Liver (tissue), 9 donors: ENCODE results near the gene EFR3B. TPM values are rescaled to one million over a fixed set of nuclear protein-coding genes. Genes with fewer than 3 reads are reported as not detected.

Experiments used
- DNase-seq: peaks from one replicate; pipeline ENCODE4 v3.0.0-alpha.2; 2017; ENCODE audit warnings: low spot score
- H3K27ac ChIP-seq, 2 donors: one replicate each; pipeline ENCODE4 v1.7.0; 2013; ENCODE audit warnings: inconsistent platforms in 2 of 2, low read length in 2 of 2, control low read depth in 1 of 2, low read depth in 1 of 2, mild to moderate bottlenecking in 1 of 2
- H3K27me3 ChIP-seq, 4 donors: one replicate each; pipeline versions ENCODE4 v1.6.1 to v1.7.0; 2013; ENCODE audit warnings: low read length in 3 of 4, inconsistent platforms in 1 of 4, mild to moderate bottlenecking in 1 of 4, moderate library complexity in 1 of 4; ENCODE audit not compliant: control insufficient read depth in 4 of 4, insufficient read depth in 4 of 4
- H3K36me3 ChIP-seq, 4 donors: one replicate each; pipeline versions ENCODE4 v1.6.1 to v1.7.0; 2013; ENCODE audit warnings: low read length in 3 of 4, mild to moderate bottlenecking in 3 of 4, low read depth in 1 of 4, moderate library complexity in 1 of 4; ENCODE audit not compliant: control insufficient read depth in 4 of 4, insufficient read depth in 3 of 4
- H3K4me1 ChIP-seq, 4 donors: one replicate each; pipeline versions ENCODE4 v1.6.1 to v1.7.0; 2013; ENCODE audit warnings: low read length in 3 of 4, mild to moderate bottlenecking in 3 of 4, moderate library complexity in 1 of 4; ENCODE audit not compliant: control insufficient read depth in 4 of 4, insufficient read depth in 4 of 4
- H3K4me3 ChIP-seq, 3 donors: one replicate each; pipeline versions ENCODE4 v1.6.1 to v1.7.0; 2013; ENCODE audit warnings: low read length in 3 of 3, control low read depth in 1 of 3, low read depth in 1 of 3, mild to moderate bottlenecking in 1 of 3
- H3K9ac ChIP-seq, 2 donors: one replicate each; pipeline ENCODE4 v1.7.0; 2013; ENCODE audit warnings: low read length in 2 of 2, mild to moderate bottlenecking in 2 of 2, moderate library complexity in 2 of 2, control low read depth in 1 of 2, low read depth in 1 of 2
- H3K9me3 ChIP-seq, 4 donors: one replicate each; pipeline versions ENCODE4 v1.6.1 to v1.7.0; 2013; ENCODE audit warnings: low read length in 3 of 4; ENCODE audit not compliant: control insufficient read depth in 4 of 4
- ATF3 ChIP-seq: IDR thresholded peaks from 2 replicates; pipeline ENCODE4 v1.6.1; 2016; ENCODE audit warnings: antibody characterized with exemption
- CTCF ChIP-seq: fragments of 150-350 bp; IDR thresholded peaks from 2 replicates; pipeline ENCODE4 v1.5.1; 2017; ENCODE audit warnings: improper control_type of control experiment, low read depth, low read length; ENCODE audit not compliant: missing input control
- EGR1 ChIP-seq, 2 donors: IDR thresholded peaks; 2 replicates each; pipeline ENCODE4 v1.6.1; 2016 to 2018; ENCODE audit warnings: antibody characterized with exemption in 2 of 2, low read depth in 2 of 2
- FOXA1 ChIP-seq: IDR thresholded peaks from 2 replicates; pipeline ENCODE4 v1.6.1; 2016; ENCODE audit warnings: antibody characterized with exemption
- FOXA2 ChIP-seq: IDR thresholded peaks from 2 replicates; pipeline ENCODE4 v1.6.1; 2016; ENCODE audit warnings: antibody characterized with exemption
- GABPA ChIP-seq, 2 donors: IDR thresholded peaks in 1 of 2; conservative IDR thresholded peaks in 1 of 2; 2 replicates each; pipeline ENCODE4 v1.6.1; 2016; ENCODE audit warnings: antibody characterized with exemption in 2 of 2, mild to moderate bottlenecking in 1 of 2, moderate library complexity in 1 of 2
- HNF4A ChIP-seq, 2 donors: conservative IDR thresholded peaks; 2 replicates each; pipeline ENCODE4 v1.6.1; 2016; ENCODE audit warnings: antibody characterized with exemption in 2 of 2, mild to moderate bottlenecking in 2 of 2
- HNF4G ChIP-seq: IDR thresholded peaks from 2 replicates; pipeline ENCODE4 v1.6.1; 2016; ENCODE audit warnings: antibody characterized with exemption
- JUND ChIP-seq, 2 donors: IDR thresholded peaks; 2 replicates each; pipeline ENCODE4 v1.6.1; 2016; ENCODE audit warnings: antibody characterized with exemption in 2 of 2
- MAX ChIP-seq: IDR thresholded peaks from 2 replicates; pipeline ENCODE4 v1.6.1; 2016; ENCODE audit warnings: antibody characterized with exemption
- NR2F2 ChIP-seq: IDR thresholded peaks from 2 replicates; pipeline ENCODE4 v1.6.1; 2016; ENCODE audit warnings: antibody characterized with exemption
- RAD21 ChIP-seq, 2 donors: IDR thresholded peaks; 2 replicates each; pipeline ENCODE4 v1.6.1; 2016; ENCODE audit warnings: antibody characterized with exemption in 2 of 2, mild to moderate bottlenecking in 2 of 2
- REST ChIP-seq: IDR thresholded peaks from 2 replicates; pipeline ENCODE4 v1.6.1; 2016; ENCODE audit warnings: antibody characterized with exemption, mild to moderate bottlenecking
- RXRA ChIP-seq, 2 donors: IDR thresholded peaks; 2 replicates each; pipeline ENCODE4 v1.6.1; 2017 to 2018; ENCODE audit warnings: antibody characterized with exemption in 2 of 2, mild to moderate bottlenecking in 1 of 2
- SP1 ChIP-seq: IDR thresholded peaks from 2 replicates; pipeline ENCODE4 v1.6.1; 2018; ENCODE audit warnings: antibody characterized with exemption, mild to moderate bottlenecking
- TAF1 ChIP-seq: conservative IDR thresholded peaks from 2 replicates; pipeline ENCODE4 v1.6.1; 2016; ENCODE audit warnings: antibody characterized with exemption, mild to moderate bottlenecking
- YY1 ChIP-seq: IDR thresholded peaks from 2 replicates; pipeline ENCODE4 v1.6.1; 2016; ENCODE audit warnings: antibody characterized with exemption, mild to moderate bottlenecking
- ZBTB33 ChIP-seq: IDR thresholded peaks from 2 replicates; pipeline ENCODE4 v1.6.1; 2016; ENCODE audit warnings: antibody characterized with exemption
- WGBS: extraction: QIAGEN DNeasy Blood & Tissue Kit; methylation state at CpG from one replicate; pipeline ENCODE4 v1.1.7; 2013; 5-methylcytosine and 5-hydroxymethylcytosine counted together
- polyA plus RNA-seq, 2 donors: library from polyadenylated mRNA; stranded (reverse) in 1 of 2; unstranded in 1 of 2; fragments of 200-250 nt in 1 of 2; fragments of >200 nt in 1 of 2; fragmentation: Nextera tagmentation in 1 of 2; extraction: Ambion mirVana in 1 of 2; gene quantifications; one replicate each; pipeline versions ENCODE4 v1.2.1 to v1.2.3, GENCODE V29; 2013 to 2015
- total RNA-seq, 2 donors: library from RNA; depleted of rRNA; stranded (reverse); fragments of >200 nt; gene quantifications; one replicate each; pipeline ENCODE4 v1.2.3, GENCODE V29; 2014
- donor health status: healthy.
- donor health status: healthy.
- donor health status: healthy.
- donor health status: healthy.
- donor health status: healthy.

EFR3B gene
- total and polyA plus RNA-seq, 4 donors = 0.05 to 0.33 (median 0.23) TPM

- H3K4me1 ChIP-seq = peaks cover 0 to 3% (median 0%) of the 10 kb centered on the region in 4 donors
- H3K27me3 ChIP-seq = no peaks in the 10 kb centered on the region
- 94% methylated on average over 7 of the region's 7 CpGs for WGBS
- no peak for DNase-seq
- H3K9me3 ChIP-seq = no peaks in the 10 kb centered on the region
- H3K4me3 ChIP-seq = no peak overlapping the region
- no peak for TF ChIP-seq TAF1
- no peak for TF ChIP-seq ZBTB33
- no peak for TF ChIP-seq NR2F2
- TF ChIP-seq GABPA (IDR thresholded peaks at IDR 0.05 in 1 of 2, conservative IDR thresholded peaks at IDR 0.05 in 1 of 2) = no peak
- no peak for TF ChIP-seq FOXA1
- no peak for TF ChIP-seq EGR1 (IDR thresholded peaks at IDR 0.05; ENCODE audit: low read depth in 2 of 2)
- TF ChIP-seq HNF4A (conservative IDR thresholded peaks at IDR 0.05) = no peak
- no peaks in the 10 kb centered on the region for H3K36me3 ChIP-seq
- no peak overlapping the region for H3K27ac ChIP-seq
- no peak overlapping the region for H3K9ac ChIP-seq
Observed at GRCh38 chr2:25201794-25202193, 159.9 kb downstream of the EFR3B start.

- TF ChIP-seq FOXA2 (no peak), RAD21 (IDR thresholded peaks at IDR 0.05) (no peak), TAF1 (no peak), GABPA (IDR thresholded peaks at IDR 0.05 in 1 of 2, conservative IDR thresholded peaks at IDR 0.05 in 1 of 2) (no peak), MAX (no peak), SP1 (no peak), FOXA1 (no peak), HNF4A (conservative IDR thresholded peaks at IDR 0.05) (no peak), ATF3 (no peak), EGR1 (IDR thresholded peaks at IDR 0.05; ENCODE audit: low read depth in 2 of 2) (no peak), CTCF (no peak), HNF4G (no peak), NR2F2 (no peak), ZBTB33 (no peak), REST (no peak), JUND (IDR thresholded peaks at IDR 0.05) (no peak), RXRA (IDR thresholded peaks at IDR 0.05) (no peak), YY1 (no peak)
- H3K27ac ChIP-seq = no peak overlapping the region
- no peaks in the 10 kb centered on the region for H3K36me3 ChIP-seq
- H3K9ac ChIP-seq = no peak overlapping the region
- 86% methylated on average over 11 of the region's 11 CpGs for WGBS
- no peak for DNase-seq
- no peaks in the 10 kb centered on the region for H3K27me3 ChIP-seq
- H3K4me3 ChIP-seq = no peak overlapping the region
- peaks cover 0 to 3% (median 0%) of the 10 kb centered on the region in 4 donors for H3K4me1 ChIP-seq
- H3K9me3 ChIP-seq = no peaks in the 10 kb centered on the region
Observed at GRCh38 chr2:25202275-25202674, 160.4 kb downstream of the EFR3B start.
